Measurements from ENCODE around the gene SERPINB12.

DNA sequence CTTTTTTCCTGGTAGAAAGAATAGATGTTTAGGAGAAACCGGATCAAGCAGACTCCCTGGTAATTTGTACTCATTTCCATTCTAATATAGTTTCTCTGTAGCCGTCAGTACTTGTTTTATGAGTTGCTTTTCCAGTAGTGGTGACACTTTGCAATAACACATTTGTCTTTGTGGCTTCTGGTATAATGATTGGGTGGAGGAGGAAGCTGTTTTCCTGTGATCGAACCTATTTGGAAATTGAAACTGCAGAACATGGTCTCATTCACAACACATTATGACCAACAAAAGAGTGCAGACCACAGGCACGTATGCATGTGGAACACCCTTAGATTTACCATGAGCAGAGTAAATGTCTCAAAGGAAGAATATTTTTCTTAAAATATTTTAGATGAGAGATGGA, 7.6 kb upstream of the SERPINB12 start:
- TF ChIP-seq POLR2A (IDR thresholded peaks at IDR 0.05), result no peak
- TF ChIP-seq, protein P1, sequence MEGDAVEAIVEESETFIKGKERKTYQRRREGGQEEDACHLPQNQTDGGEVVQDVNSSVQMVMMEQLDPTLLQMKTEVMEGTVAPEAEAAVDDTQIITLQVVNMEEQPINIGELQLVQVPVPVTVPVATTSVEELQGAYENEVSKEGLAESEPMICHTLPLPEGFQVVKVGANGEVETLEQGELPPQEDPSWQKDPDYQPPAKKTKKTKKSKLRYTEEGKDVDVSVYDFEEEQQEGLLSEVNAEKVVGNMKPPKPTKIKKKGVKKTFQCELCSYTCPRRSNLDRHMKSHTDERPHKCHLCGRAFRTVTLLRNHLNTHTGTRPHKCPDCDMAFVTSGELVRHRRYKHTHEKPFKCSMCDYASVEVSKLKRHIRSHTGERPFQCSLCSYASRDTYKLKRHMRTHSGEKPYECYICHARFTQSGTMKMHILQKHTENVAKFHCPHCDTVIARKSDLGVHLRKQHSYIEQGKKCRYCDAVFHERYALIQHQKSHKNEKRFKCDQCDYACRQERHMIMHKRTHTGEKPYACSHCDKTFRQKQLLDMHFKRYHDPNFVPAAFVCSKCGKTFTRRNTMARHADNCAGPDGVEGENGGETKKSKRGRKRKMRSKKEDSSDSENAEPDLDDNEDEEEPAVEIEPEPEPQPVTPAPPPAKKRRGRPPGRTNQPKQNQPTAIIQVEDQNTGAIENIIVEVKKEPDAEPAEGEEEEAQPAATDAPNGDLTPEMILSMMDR (IDR thresholded peaks at IDR 0.05), result no peak
- TF ChIP-seq POLR2AphosphoS5 (IDR thresholded peaks at IDR 0.05), result no peak
- no peak for TF ChIP-seq EP300 (IDR thresholded peaks at IDR 0.05)

Data from stomach (tissue), 4 donors.